MM.1S (cell line): ENCODE results near the gene CTDSP2.

ENCODE experiments used
- DNase-seq: peaks from one replicate; pipeline ENCODE4 v3.0.0-alpha.2; 2015
- H2AFZ ChIP-seq: fragments of 300-600 bp; sonication (generic); 2 replicates; pipeline ENCODE4 v1.6.0; 2016; ENCODE audit warnings: antibody characterized with exemption, low read length
- H3F3A ChIP-seq: fragments of 300-600 bp; sonication (generic); 2 replicates; pipeline ENCODE4 v1.6.1; 2016; ENCODE audit warnings: mild to moderate bottlenecking, antibody characterized with exemption, low read length, moderate library complexity, mixed read lengths; ENCODE audit not compliant: insufficient read depth
- H3K27ac ChIP-seq: fragments of 300-600 bp; sonication (generic); 2 replicates; pipeline ENCODE4 v1.5.1; 2016; ENCODE audit warnings: mild to moderate bottlenecking, low read length
- H3K27me3 ChIP-seq: fragments of 300-600 bp; sonication (generic); replicated peaks from 2 replicates; pipeline ENCODE4 v1.6.0; 2016; ENCODE audit warnings: low read length; ENCODE audit not compliant: insufficient read depth
- H3K36me3 ChIP-seq: fragments of 300-600 bp; sonication (generic); replicated peaks from 2 replicates; pipeline ENCODE4 v1.6.1; 2016; ENCODE audit warnings: mild to moderate bottlenecking, low read length, mixed read lengths; ENCODE audit not compliant: insufficient read depth
- H3K4me1 ChIP-seq: fragments of 300-600 bp; sonication (generic); 2 replicates; pipeline ENCODE4 v1.6.1; 2016; ENCODE audit warnings: low read length, mixed read lengths
- H3K4me2 ChIP-seq: fragments of 300-600 bp; sonication (generic); 2 replicates; pipeline ENCODE4 v1.6.0; 2016; ENCODE audit warnings: low read depth, low read length
- H3K4me3 ChIP-seq: fragments of 300-600 bp; sonication (generic); 2 replicates; pipeline ENCODE4 v1.5.1; 2016; ENCODE audit warnings: low read length, mixed read lengths
- H3K79me2 ChIP-seq: fragments of 300-600 bp; sonication (generic); 2 replicates; pipeline ENCODE4 v1.6.1; 2016; ENCODE audit warnings: mixed run types, low read length, mixed read lengths
- H3K9ac ChIP-seq: fragments of 300-600 bp; sonication (generic); 2 replicates; pipeline ENCODE4 v1.6.1; 2016; ENCODE audit warnings: low read length, mixed read lengths
- H3K9me2 ChIP-seq: fragments of 300-600 bp; sonication (generic); replicated peaks from 2 replicates; pipeline ENCODE4 v1.6.1; 2016; ENCODE audit warnings: mild to moderate bottlenecking, low read length, mixed read lengths; ENCODE audit not compliant: insufficient read depth
- H3K9me3 ChIP-seq: fragments of 300-600 bp; sonication (generic); replicated peaks from 2 replicates; pipeline ENCODE4 v1.6.1; 2016; ENCODE audit warnings: mild to moderate bottlenecking, low read length, mixed read lengths; ENCODE audit not compliant: insufficient read depth
- H4K20me1 ChIP-seq: fragments of 300-600 bp; sonication (generic); 2 replicates; pipeline ENCODE4 v1.6.1; 2016; ENCODE audit warnings: mild to moderate bottlenecking, low read length, moderate library complexity, mixed read lengths; ENCODE audit not compliant: insufficient read depth
- CTCF ChIP-seq: fragments of 300-600 bp; sonication (generic); IDR thresholded peaks from 2 replicates; pipeline ENCODE4 v1.5.1; 2016; ENCODE audit warnings: antibody characterized with exemption, low read length, mixed read lengths
- EZH2 ChIP-seq: fragments of 300-600 bp; sonication (generic); optimal IDR thresholded peaks from 2 replicates; pipeline ENCODE3; 2017; ENCODE audit warnings: low read depth, mild to moderate bottlenecking, antibody characterized with exemption, low read length, mixed read lengths
- EZH2phosphoT487 ChIP-seq: fragments of 300-600 bp; sonication (generic); IDR thresholded peaks from 2 replicates; pipeline ENCODE4 v1.6.1; 2018; ENCODE audit warnings: antibody characterized with exemption, low read length

Gene CTDSP2

GRCh38 chr12:57777911-57778310, 68.6 kb downstream of the CTDSP2 start:
- Histone ChIP-seq H3K9me2 (no peaks in the 10 kb centered on the region), H3K4me3 (no peak overlapping the region), H3K36me3 (no peaks in the 10 kb centered on the region), H3K79me2 (peaks cover 4% of the 10 kb centered on the region), H3K27me3 (no peaks in the 10 kb centered on the region), H4K20me1 (no peaks in the 10 kb centered on the region), H3K4me1 (peaks cover 12% of the 10 kb centered on the region), H3K27ac (no peak overlapping the region), H3K9me3 (no peaks in the 10 kb centered on the region), H3K9ac (no peak overlapping the region), H3F3A (0 out of 2 replicates have a peak, but pooled peaks cover under 1% of the 10 kb centered on the region), H2AFZ (no peak overlapping the region), H3K4me2 (no peak overlapping the region)
- DNase-seq = no peak
- TF ChIP-seq EZH2phosphoT487 (no peak), EZH2 (no peak), CTCF (no peak)

GRCh38 chr12:57777367-57777766, 69.2 kb downstream of the CTDSP2 start:
- no peak for TF ChIP-seq CTCF
- no peak for TF ChIP-seq EZH2phosphoT487
- TF ChIP-seq EZH2 = no peak
- Histone ChIP-seq H4K20me1 (no peaks in the 10 kb centered on the region), H3K36me3 (no peaks in the 10 kb centered on the region), H3K4me2 (no peak overlapping the region), H3K9ac (no peak overlapping the region), H3K27me3 (no peaks in the 10 kb centered on the region), H3K79me2 (no peaks in the 10 kb centered on the region), H3K27ac (no peak overlapping the region), H3K4me3 (no peak overlapping the region), H3F3A (no peaks in the 10 kb centered on the region), H3K4me1 (peaks cover 11% of the 10 kb centered on the region), H3K9me3 (no peaks in the 10 kb centered on the region), H3K9me2 (no peaks in the 10 kb centered on the region), H2AFZ (no peak overlapping the region)
- DNase-seq = no peak

- TF ChIP-seq EZH2phosphoT487 (no peak), CTCF (no peak), EZH2 (no peak)
- Histone ChIP-seq H4K20me1 (no peaks in the 10 kb centered on the region), H3F3A (peaks cover 4% of the 10 kb centered on the region; the same call in 1 of the 2 replicates), H2AFZ (no peak overlapping the region), H3K4me3 (no peak overlapping the region), H3K4me1 (no peaks in the 10 kb centered on the region), H3K79me2 (peaks cover 3% of the 10 kb centered on the region), H3K9ac (no peak overlapping the region), H3K27me3 (no peaks in the 10 kb centered on the region), H3K9me2 (no peaks in the 10 kb centered on the region), H3K27ac (no peak overlapping the region), H3K9me3 (no peaks in the 10 kb centered on the region), H3K4me2 (no peak overlapping the region), H3K36me3 (no peaks in the 10 kb centered on the region)
- DNase-seq = no peak
Measured at GRCh38 chr12:57776247-57776587, 70.3 kb downstream of the CTDSP2 start.
